Measurements from ENCODE around the gene NUP58.

- TF ChIP-seq CTCF (IDR thresholded peaks at IDR 0.05) (no peak), POLR2A (IDR thresholded peaks at IDR 0.05) (no peak), EP300 (IDR thresholded peaks at IDR 0.05) (no peak), POLR2AphosphoS5 (IDR thresholded peaks at IDR 0.05) (no peak)
Observed at GRCh38 chr13:25266706-25267105, 34.7 kb upstream of the NUP58 start.

Data from gastroesophageal sphincter (tissue), 3 donors.